Uterus (tissue), 4 donors: ENCODE results near the gene FARP2. TPM values are rescaled to one million over a fixed set of nuclear protein-coding genes. Genes with fewer than 3 reads are reported as not detected.

Experiments used
- DNase-seq, 2 donors: peaks; one replicate each; pipeline ENCODE4 v3.0.0-alpha.2; 2019 to 2020
- H3K27ac ChIP-seq, 2 donors: fragments of 200-600 bp; sonication (generic); 1 replicate in 1 of 2; 2 replicates in 1 of 2; pipeline ENCODE4 v1.5.1; 2016 to 2018
- H3K27me3 ChIP-seq, 2 donors: fragments of 200-600 bp; sonication (generic); one replicate each; pipeline ENCODE4 v1.5.1; 2018 to 2019; ENCODE audit warnings: control low read depth in 1 of 2
- H3K36me3 ChIP-seq, 2 donors: fragments of 200-600 bp; sonication (generic); one replicate each; pipeline ENCODE4 v1.5.1; 2019; ENCODE audit warnings: control low read depth in 1 of 2
- H3K4me1 ChIP-seq, 2 donors: fragments of 200-600 bp; sonication (generic); one replicate each; pipeline ENCODE4 v1.5.1; 2018 to 2019; ENCODE audit warnings: control low read depth in 1 of 2
- H3K4me3 ChIP-seq, 2 donors: fragments of 200-600 bp; sonication (generic); 1 replicate in 1 of 2; 2 replicates in 1 of 2; pipeline ENCODE4 v1.5.1; 2018 to 2019; ENCODE audit warnings: mild to moderate bottlenecking in 1 of 2
- H3K9me3 ChIP-seq, 2 donors: fragments of 200-600 bp; sonication (generic); one replicate each; pipeline ENCODE4 v1.5.1; 2019; ENCODE audit warnings: control low read depth in 1 of 2
- CTCF ChIP-seq, 4 experiments: fragments of 200-600 bp in 2 of 4; fragments of 450-650 bp in 2 of 4; sonication (generic) in 2 of 4; IDR thresholded peaks; one replicate each; pipeline ENCODE4 v1.5.1; 2016 to 2019; ENCODE audit warnings: antibody characterized with exemption in 4 of 4, mild to moderate bottlenecking in 2 of 4, moderate library complexity in 1 of 4
- POLR2A ChIP-seq, 2 donors: fragments of 450-650 bp; IDR thresholded peaks; one replicate each; pipeline ENCODE4 v1.6.1; 2016; ENCODE audit warnings: antibody characterized with exemption in 2 of 2, mild to moderate bottlenecking in 1 of 2, moderate library complexity in 1 of 2
- intact Hi-C: fragments of 100-400 bp; cut with DNase I; formaldehyde crosslinking; loops from one replicate; pipeline ENCODE4 v1.15.1; 2023; ENCODE audit warnings: low total_unique reads
- total RNA-seq, 4 donors: library from RNA; depleted of rRNA in 3 of 4; stranded (reverse); fragments of >200 nt in 3 of 4; gene quantifications; one replicate each; pipeline versions ENCODE4 v1.1.0 to v1.2.4, GENCODE V29; 2014 to 2023
- donor health status: DM: yes; HTN: yes; CAD: no.

Gene FARP2
- total RNA-seq, 4 donors from 2014 or later, result 20.0 to 92.0 (median 40.6) TPM

GRCh38 chr2:241481687-241482086 is 125.6 kb downstream of the FARP2 start:
- no peaks in the 10 kb centered on the region for H3K36me3 ChIP-seq
- intact Hi-C loops, result no loop called here
- no peaks in the 10 kb centered on the region for H3K4me1 ChIP-seq
- no peak overlapping the region for H3K4me3 ChIP-seq
- TF ChIP-seq CTCF (IDR thresholded peaks at IDR 0.05) (no peak), POLR2A (IDR thresholded peaks at IDR 0.05) (no peak)
- no peaks in the 10 kb centered on the region for H3K9me3 ChIP-seq
- no peak overlapping the region for H3K27ac ChIP-seq
- no peak for DNase-seq
- no peaks in the 10 kb centered on the region for H3K27me3 ChIP-seq

GRCh38 chr2:241482126-241482955 is 126.3 kb downstream of the FARP2 start:
- intact Hi-C loops, result no loop called here

GRCh38 chr2:241483305-241483704 is 127.2 kb downstream of the FARP2 start:
- no peaks in the 10 kb centered on the region for H3K9me3 ChIP-seq
- no peak overlapping the region for H3K4me3 ChIP-seq
- no peak for TF ChIP-seq POLR2A (IDR thresholded peaks at IDR 0.05)
- TF ChIP-seq CTCF (IDR thresholded peaks at IDR 0.05), result no peak
- no peaks in the 10 kb centered on the region for H3K36me3 ChIP-seq
- no peak overlapping the region for H3K27ac ChIP-seq
- H3K4me1 ChIP-seq, result no peaks in the 10 kb centered on the region
- no peaks in the 10 kb centered on the region for H3K27me3 ChIP-seq
- intact Hi-C loops, result no loop called here
- DNase-seq, result no peak

More at GRCh38 chr2:241482126-241482955, 126.3 kb downstream of the FARP2 start:
- TF ChIP-seq POLR2A (IDR thresholded peaks at IDR 0.05), result no peak
- no peak for TF ChIP-seq CTCF (IDR thresholded peaks at IDR 0.05)
- H3K4me3 ChIP-seq, result no peak overlapping the region
- DNase-seq, result no peak
- H3K9me3 ChIP-seq, result no peaks in the 10 kb centered on the region
- no peaks in the 10 kb centered on the region for H3K27me3 ChIP-seq
- no peaks in the 10 kb centered on the region for H3K36me3 ChIP-seq
- H3K27ac ChIP-seq, result no peak overlapping the region
- H3K4me1 ChIP-seq, result no peaks in the 10 kb centered on the region

- DNase-seq, result no peak
- H3K27me3 ChIP-seq, result no peaks in the 10 kb centered on the region
- H3K4me3 ChIP-seq, result no peak overlapping the region
- no peak for TF ChIP-seq POLR2A (IDR thresholded peaks at IDR 0.05)
- no peak for TF ChIP-seq CTCF (IDR thresholded peaks at IDR 0.05)
- intact Hi-C loops, result no loop called here
- no peaks in the 10 kb centered on the region for H3K9me3 ChIP-seq
- H3K4me1 ChIP-seq, result no peaks in the 10 kb centered on the region
- H3K36me3 ChIP-seq, result no peaks in the 10 kb centered on the region
- H3K27ac ChIP-seq, result no peak overlapping the region
Measured at GRCh38 chr2:241485172-241485911, 129.3 kb downstream of the FARP2 start.

- no peak for DNase-seq
- no peaks in the 10 kb centered on the region for H3K36me3 ChIP-seq
- H3K4me3 ChIP-seq, result no peak overlapping the region
- intact Hi-C loops, result no loop called here
- H3K4me1 ChIP-seq, result no peaks in the 10 kb centered on the region
- TF ChIP-seq CTCF (IDR thresholded peaks at IDR 0.05) (no peak), POLR2A (IDR thresholded peaks at IDR 0.05) (no peak)
- H3K27ac ChIP-seq, result no peak overlapping the region
- no peaks in the 10 kb centered on the region for H3K9me3 ChIP-seq
- no peaks in the 10 kb centered on the region for H3K27me3 ChIP-seq
Measured at GRCh38 chr2:241489088-241489487, 133.0 kb downstream of the FARP2 start.
